Effector CD8-positive, alpha-beta T cell (primary cell): ENCODE results near the gene LYVE1.

ENCODE experiments used
- DNase-seq: peaks from one replicate; lab custom pipeline; 2025; lab: John Stamatoyannopoulos, UW

The LYVE1 gene

GRCh38 chr11:10591741-10592140 is 23.3 kb upstream of the LYVE1 start:
- DNase-seq = no peak

- no peak for DNase-seq
Measured at GRCh38 chr11:10590218-10590915, 21.9 kb upstream of the LYVE1 start.

GRCh38 chr11:10588904-10589303 is 20.4 kb upstream of the LYVE1 start:
- no peak for DNase-seq

- DNase-seq = no peak
Measured at GRCh38 chr11:10587995-10588394, 19.5 kb upstream of the LYVE1 start.

- DNase-seq = no peak
Measured at GRCh38 chr11:10587388-10587787, 18.9 kb upstream of the LYVE1 start.

GRCh38 chr11:10584071-10584501 is 15.6 kb upstream of the LYVE1 start:
- no peak for DNase-seq

GRCh38 chr11:10581481-10582019 is 13.1 kb upstream of the LYVE1 start:
- no peak for DNase-seq

- no peak for DNase-seq
Measured at GRCh38 chr11:10580623-10581022, 12.2 kb upstream of the LYVE1 start.

GRCh38 chr11:10579700-10580099 is 11.2 kb upstream of the LYVE1 start:
- no peak for DNase-seq

GRCh38 chr11:10576035-10576398 is 7.6 kb upstream of the LYVE1 start:
- no peak for DNase-seq

GRCh38 chr11:10575346-10576034 is 7.0 kb upstream of the LYVE1 start:
- no peak for DNase-seq

GRCh38 chr11:10573556-10573955 is 5.1 kb upstream of the LYVE1 start:
- no peak for DNase-seq

- no peak for DNase-seq
Measured at GRCh38 chr11:10573028-10573427, 4.6 kb upstream of the LYVE1 start.

GRCh38 chr11:10572533-10572932 is 4.1 kb upstream of the LYVE1 start:
- DNase-seq = no peak

- no peak for DNase-seq
Measured at GRCh38 chr11:10567446-10567845, 1.0 kb downstream of the LYVE1 start.

- no peak for DNase-seq
Measured at GRCh38 chr11:10566257-10566957, 2.1 kb downstream of the LYVE1 start.

GRCh38 chr11:10565493-10565892 is 3.0 kb downstream of the LYVE1 start:
- no peak for DNase-seq

GRCh38 chr11:10564696-10565318 is 3.7 kb downstream of the LYVE1 start:
- no peak for DNase-seq

GRCh38 chr11:10564030-10564429 is 4.4 kb downstream of the LYVE1 start:
- DNase-seq = no peak

- DNase-seq = no peak
Measured at GRCh38 chr11:10561947-10562346, 6.5 kb downstream of the LYVE1 start.

GRCh38 chr11:10561043-10561818 is 7.2 kb downstream of the LYVE1 start:
- no peak for DNase-seq

- DNase-seq = no peak
Measured at GRCh38 chr11:10558288-10558687, 10.2 kb downstream of the LYVE1 start.
